ENCODE results near the gene MEP1B.

DNA sequence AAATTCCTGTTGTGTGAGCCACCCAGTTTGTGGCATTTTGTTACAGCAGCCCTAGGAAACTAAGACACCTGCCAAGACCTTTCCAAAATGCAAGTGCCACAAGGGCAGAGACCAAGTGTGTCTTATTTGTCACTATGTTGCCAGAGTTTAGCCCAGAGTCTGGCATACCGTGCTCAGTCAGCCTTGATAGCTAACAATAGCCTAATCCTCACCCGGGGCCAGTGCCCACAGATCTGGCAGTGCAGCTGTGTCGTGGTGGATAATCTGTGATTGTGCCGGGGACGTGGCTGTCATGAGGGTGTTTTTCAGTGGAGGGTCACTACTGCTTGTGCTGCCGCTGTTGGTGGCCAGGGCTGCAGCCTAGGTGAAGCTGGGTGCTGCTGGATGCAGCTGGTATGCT, 53.5 kb downstream of the MEP1B start:
- no peak for TF ChIP-seq POLR2AphosphoS5 (IDR thresholded peaks at IDR 0.05; ENCODE audit: borderline replicate concordance, low read depth, low read length)
- no peak for TF ChIP-seq EZH2 (IDR thresholded peaks at IDR 0.05)
- TF ChIP-seq FOXP2 (optimal IDR thresholded peaks at IDR 0.05; ENCODE audit: control extremely low read depth, extremely low read length, insufficient read depth): no peak

Data from SK-N-MC (cell line).